CD4-positive, CD25-positive, alpha-beta regulatory T cell (primary cell): ENCODE results near the gene TM2D3. TPM values are rescaled to one million over a fixed set of nuclear protein-coding genes. Genes with fewer than 3 reads are reported as not detected.

Experiments used
- ATAC-seq, 2 donors: fragments of 150-1000 bp; cut with Tn5 transposase; one replicate each; pipeline ENCODE4 v1.10.0; 2021; ENCODE audit warnings: low read depth in 2 of 2, moderate number of reproducible peaks in 2 of 2, moderate library complexity in 1 of 2
- DNase-seq, 3 donors: peaks; one replicate each; pipeline versions ENCODE4 v3.0.0 to v3.0.0-alpha.2; 2012 to 2022; ENCODE audit warnings: mixed read lengths in 1 of 3
- H3K27ac ChIP-seq: one replicate; pipeline ENCODE4 v1.7.0; 2013; ENCODE audit warnings: mild to moderate bottlenecking, low read length; ENCODE audit not compliant: insufficient read depth, poor library complexity, severe bottlenecking
- H3K27me3 ChIP-seq: one replicate; pipeline ENCODE4 v1.7.0; 2013; ENCODE audit warnings: low read length; ENCODE audit not compliant: control insufficient read depth, insufficient read depth
- H3K36me3 ChIP-seq: one replicate; pipeline ENCODE4 v1.7.0; 2013; ENCODE audit warnings: mild to moderate bottlenecking, low read length, moderate library complexity; ENCODE audit not compliant: control insufficient read depth, insufficient read depth
- H3K4me1 ChIP-seq: 2 replicates; pipeline ENCODE4 v1.7.0; 2013; ENCODE audit warnings: mild to moderate bottlenecking, low read length; ENCODE audit not compliant: insufficient read depth, control insufficient read depth, poor library complexity, severe bottlenecking
- H3K4me3 ChIP-seq: one replicate; pipeline ENCODE4 v1.7.0; 2013; ENCODE audit warnings: low read depth, mild to moderate bottlenecking, low read length, moderate library complexity
- H3K9me3 ChIP-seq, 2 experiments: 1 replicate in 1 of 2; 2 replicates in 1 of 2; pipeline ENCODE4 v1.7.0; 2013; ENCODE audit warnings: low read length in 2 of 2, mild to moderate bottlenecking in 1 of 2, moderate library complexity in 1 of 2; ENCODE audit not compliant: control insufficient read depth in 2 of 2
- H3K27ac Mint-ChIP-seq, 3 donors: one replicate each; pipeline ENCODE4 v1.8.0; 2020 to 2022; ENCODE audit warnings: mild to moderate bottlenecking in 3 of 3, mixed read lengths in 3 of 3, moderate library complexity in 2 of 3
- H3K27me3 Mint-ChIP-seq: one replicate; pipeline ENCODE4 v1.8.0; 2022; ENCODE audit warnings: mild to moderate bottlenecking, mixed read lengths
- H3K36me3 Mint-ChIP-seq: one replicate; pipeline ENCODE4 v1.8.0; 2020; ENCODE audit warnings: mixed read lengths
- H3K4me1 Mint-ChIP-seq, 4 donors: one replicate each; pipeline ENCODE4 v1.8.0; 2020 to 2022; ENCODE audit warnings: mixed read lengths in 4 of 4, mild to moderate bottlenecking in 1 of 4
- H3K4me3 Mint-ChIP-seq, 4 donors: one replicate each; pipeline ENCODE4 v1.8.0; 2020 to 2022; ENCODE audit warnings: mild to moderate bottlenecking in 4 of 4, mixed read lengths in 4 of 4, moderate library complexity in 3 of 4
- H3K9me3 Mint-ChIP-seq, 7 donors: one replicate each; pipeline ENCODE4 v1.8.0; 2020 to 2022; ENCODE audit warnings: mixed read lengths in 7 of 7, mild to moderate bottlenecking in 3 of 7, moderate library complexity in 2 of 7
- polyA plus RNA-seq, 4 donors: library from polyadenylated mRNA; unstranded; fragments of 300-500 nt; fragmentation: Illumina TruSeq; gene quantifications; one replicate each; pipeline ENCODE4 v1.2.3, GENCODE V29; 2021
- total RNA-seq: library from RNA; stranded (reverse); gene quantifications from one replicate; pipeline ENCODE4 v1.2.3, GENCODE V29; 2022

The TM2D3 gene
- 85.4 TPM for total RNA-seq
- 10 to 100 TPM; 30.9 to 49.5 (median 39.4) TPM for polyA plus RNA-seq

GRCh38 chr15:101652098-101652785, at the start of gene TM2D3:
TSS of gene TM2D3 (minus strand) at chr15:101652381. CDS start at chr15:101652361, 20 bp downstream.
- Mint-ChIP-seq H3K4me1 (peaks cover 22 to 54% (median 28%) of the 10 kb centered on the region in 4 donors), H3K27ac (peak within 1 kb of the TSS; percentile 96 to 97 (median 97)), H3K4me3 (peak within 1 kb of the TSS; percentile 93 to 98 (median 96)), H3K36me3 (peaks cover 14% of the 10 kb centered on the region), H3K27me3 (no peaks in the 10 kb centered on the region), H3K9me3 (no peaks in the 10 kb centered on the region)
- Histone ChIP-seq H3K9me3 (no peaks in the 10 kb centered on the region), H3K27ac (peak within 1 kb of the TSS; percentile 95), H3K4me1 (peaks cover 39% of the 10 kb centered on the region), H3K4me3 (peak within 1 kb of the TSS; percentile 97), H3K27me3 (no peaks in the 10 kb centered on the region), H3K36me3 (peaks cover 32% of the 10 kb centered on the region)
- DNase-seq (peak; percentile 92 to 96 (median 96)), ATAC-seq (peak; percentile 92 to 94)

- peaks cover 84% of the 10 kb centered on the region for H3K36me3 ChIP-seq
Observed at GRCh38 chr15:101698314-101698713, 46.1 kb upstream of the TM2D3 start.

DNA sequence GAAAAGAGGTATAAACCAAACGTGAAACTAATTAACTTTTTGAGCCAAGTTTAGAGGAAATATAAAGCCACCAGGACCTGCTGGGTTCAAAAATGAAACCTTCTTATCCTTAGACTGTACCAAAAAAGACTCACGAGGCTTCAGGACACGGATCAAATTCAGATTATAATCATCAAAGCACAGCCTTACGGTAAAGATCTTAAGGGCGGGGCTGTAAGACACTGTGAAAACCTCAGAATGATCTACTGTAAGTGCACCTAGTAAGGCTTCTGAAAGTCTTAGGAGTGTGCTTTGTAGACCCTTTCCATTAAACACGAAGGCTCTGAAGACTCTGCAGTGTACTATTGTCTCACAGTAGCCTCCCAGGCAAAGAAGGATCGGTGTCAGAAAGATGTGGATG, 45.3 kb upstream of the TM2D3 start:
- H3K27ac ChIP-seq: no peak overlapping the region
- no peak overlapping the region for H3K4me3 ChIP-seq
- Mint-ChIP-seq H3K27me3 (no peaks in the 10 kb centered on the region), H3K4me1 (peaks cover 0 to 25% (median 11%) of the 10 kb centered on the region in 4 donors), H3K27ac (peak overlapping the region in 2 of 3 donors; percentile 44 to 61), H3K36me3 (peaks cover 77% of the 10 kb centered on the region), H3K4me3 (peak overlapping the region in 2 of 4 donors; percentile 21 to 44), H3K9me3 (no peaks in the 10 kb centered on the region)
- ATAC-seq (peak in 1 of 2 donors; percentile 31), DNase-seq (peak in 1 of 3 donors; percentile 68)
- H3K36me3 ChIP-seq: peaks cover 84% of the 10 kb centered on the region
- no peaks in the 10 kb centered on the region for H3K9me3 ChIP-seq
- no peaks in the 10 kb centered on the region for H3K27me3 ChIP-seq
- H3K4me1 ChIP-seq: no peaks in the 10 kb centered on the region

More at GRCh38 chr15:101698314-101698713, 46.1 kb upstream of the TM2D3 start:
- Mint-ChIP-seq H3K27ac (no peak overlapping the region), H3K4me1 (peaks cover 0 to 22% (median 8%) of the 10 kb centered on the region in 4 donors), H3K4me3 (no peak overlapping the region), H3K36me3 (peaks cover 75% of the 10 kb centered on the region), H3K9me3 (no peaks in the 10 kb centered on the region), H3K27me3 (no peaks in the 10 kb centered on the region)
- no peaks in the 10 kb centered on the region for H3K4me1 ChIP-seq
- H3K9me3 ChIP-seq: no peaks in the 10 kb centered on the region
- no peak overlapping the region for H3K4me3 ChIP-seq
- H3K27me3 ChIP-seq: no peaks in the 10 kb centered on the region
- no peak overlapping the region for H3K27ac ChIP-seq
- no peak for DNase-seq
- ATAC-seq: no peak

DNA sequence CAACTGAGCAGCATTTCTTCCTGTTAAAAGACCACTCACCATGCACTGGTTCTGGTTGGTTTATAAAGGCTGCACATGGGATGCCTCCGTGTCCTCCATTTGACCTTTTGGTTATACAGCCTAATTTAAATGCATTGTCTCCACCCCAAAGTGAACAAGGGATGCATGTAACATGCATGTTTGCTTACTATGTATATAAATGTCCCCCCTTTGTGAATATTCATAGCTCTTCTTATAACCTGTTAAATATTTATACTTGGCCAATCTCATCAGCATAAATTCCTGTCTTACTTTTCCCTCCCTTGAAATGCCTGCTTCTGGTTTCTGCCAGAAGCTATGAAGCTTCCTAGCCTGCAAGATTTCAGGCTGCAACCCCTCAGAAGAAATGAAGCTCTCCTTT, 44.6 kb upstream of the TM2D3 start:
- no peak overlapping the region for H3K4me3 Mint-ChIP-seq
- H3K4me1 ChIP-seq: no peaks in the 10 kb centered on the region
- H3K4me3 ChIP-seq: no peak overlapping the region
- peaks cover 72% of the 10 kb centered on the region for H3K36me3 Mint-ChIP-seq
- H3K27ac ChIP-seq: no peak overlapping the region
- ATAC-seq: no peak
- no peak overlapping the region for H3K27ac Mint-ChIP-seq
- no peaks in the 10 kb centered on the region for H3K27me3 ChIP-seq
- H3K36me3 ChIP-seq: peaks cover 81% of the 10 kb centered on the region
- no peaks in the 10 kb centered on the region for H3K27me3 Mint-ChIP-seq
- H3K9me3 ChIP-seq: no peaks in the 10 kb centered on the region
- H3K4me1 Mint-ChIP-seq: peaks cover 0 to 25% (median 10%) of the 10 kb centered on the region in 4 donors
- no peaks in the 10 kb centered on the region for H3K9me3 Mint-ChIP-seq
- no peak for DNase-seq

- Histone ChIP-seq H3K4me1 (no peaks in the 10 kb centered on the region), H3K27ac (no peak overlapping the region), H3K9me3 (no peaks in the 10 kb centered on the region), H3K4me3 (no peak overlapping the region), H3K27me3 (no peaks in the 10 kb centered on the region), H3K36me3 (peaks cover 58% of the 10 kb centered on the region)
- no peaks in the 10 kb centered on the region for H3K27me3 Mint-ChIP-seq
- ATAC-seq (no peak), DNase-seq (no peak)
- peaks cover 61% of the 10 kb centered on the region for H3K36me3 Mint-ChIP-seq
- H3K27ac Mint-ChIP-seq: no peak overlapping the region
- H3K4me3 Mint-ChIP-seq: no peak overlapping the region
- H3K4me1 Mint-ChIP-seq: peaks cover 0 to 25% (median 10%) of the 10 kb centered on the region in 4 donors
- H3K9me3 Mint-ChIP-seq: no peaks in the 10 kb centered on the region
Observed at GRCh38 chr15:101694261-101694660, 42.1 kb upstream of the TM2D3 start.

GRCh38 chr15:101692801-101693598, 40.8 kb upstream of the TM2D3 start:
- Histone ChIP-seq H3K4me1 (no peaks in the 10 kb centered on the region), H3K9me3 (no peaks in the 10 kb centered on the region), H3K36me3 (peaks cover 48% of the 10 kb centered on the region), H3K27ac (no peak overlapping the region), H3K4me3 (no peak overlapping the region), H3K27me3 (no peaks in the 10 kb centered on the region)
- no peaks in the 10 kb centered on the region for H3K27me3 Mint-ChIP-seq
- no peak overlapping the region for H3K4me3 Mint-ChIP-seq
- peak overlapping the region in 1 of 3 donors; percentile 79 for H3K27ac Mint-ChIP-seq
- ATAC-seq (no peak), DNase-seq (peak in 1 of 3 donors; percentile 56)
- peaks cover 60% of the 10 kb centered on the region for H3K36me3 Mint-ChIP-seq
- peaks cover 0 to 25% (median 10%) of the 10 kb centered on the region in 4 donors for H3K4me1 Mint-ChIP-seq
- H3K9me3 Mint-ChIP-seq: no peaks in the 10 kb centered on the region

DNA sequence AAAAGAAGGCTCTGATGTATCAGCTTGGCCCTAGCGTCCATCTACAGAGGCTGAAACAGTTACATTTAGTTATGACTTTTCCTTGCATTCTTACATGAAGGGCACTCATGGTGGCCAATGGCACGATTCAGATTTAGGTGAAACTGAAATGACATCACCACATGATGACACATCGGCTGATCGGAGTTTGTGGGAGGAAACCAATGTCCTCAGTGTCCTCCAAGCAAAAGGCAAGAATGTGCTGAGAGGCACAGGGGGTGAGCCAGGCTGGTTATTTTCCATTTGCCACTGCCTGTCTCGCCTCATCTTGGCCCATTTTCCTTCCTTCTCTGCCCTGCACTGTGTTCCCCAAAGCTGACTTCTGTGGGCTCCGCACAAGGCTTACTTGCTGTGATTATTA, 37.7 kb upstream of the TM2D3 start:
- Mint-ChIP-seq H3K9me3 (no peaks in the 10 kb centered on the region), H3K27ac (no peak overlapping the region), H3K27me3 (no peaks in the 10 kb centered on the region), H3K4me1 (peaks cover 0 to 9% (median 7%) of the 10 kb centered on the region in 4 donors), H3K36me3 (peaks cover 49% of the 10 kb centered on the region), H3K4me3 (no peak overlapping the region)
- DNase-seq (no peak), ATAC-seq (no peak)
- H3K4me3 ChIP-seq: no peak overlapping the region
- H3K27ac ChIP-seq: no peak overlapping the region
- H3K4me1 ChIP-seq: no peaks in the 10 kb centered on the region
- no peaks in the 10 kb centered on the region for H3K9me3 ChIP-seq
- peaks cover 33% of the 10 kb centered on the region for H3K36me3 ChIP-seq
- H3K27me3 ChIP-seq: no peaks in the 10 kb centered on the region
